C4-2B (cell line): ENCODE data around the gene FAM20C.

Experiments
- ZFX ChIP-seq: fragments of 450-650 bp; IDR thresholded peaks from 2 replicates; pipeline ENCODE4 v1.6.1; 2017
- TF ChIP-seq, protein P1 (sequence below): fragments of 450-650 bp; conservative IDR thresholded peaks from 2 replicates; pipeline ENCODE4 v1.5.1; 2017; ENCODE audit warnings: mild to moderate bottlenecking

DNA sequence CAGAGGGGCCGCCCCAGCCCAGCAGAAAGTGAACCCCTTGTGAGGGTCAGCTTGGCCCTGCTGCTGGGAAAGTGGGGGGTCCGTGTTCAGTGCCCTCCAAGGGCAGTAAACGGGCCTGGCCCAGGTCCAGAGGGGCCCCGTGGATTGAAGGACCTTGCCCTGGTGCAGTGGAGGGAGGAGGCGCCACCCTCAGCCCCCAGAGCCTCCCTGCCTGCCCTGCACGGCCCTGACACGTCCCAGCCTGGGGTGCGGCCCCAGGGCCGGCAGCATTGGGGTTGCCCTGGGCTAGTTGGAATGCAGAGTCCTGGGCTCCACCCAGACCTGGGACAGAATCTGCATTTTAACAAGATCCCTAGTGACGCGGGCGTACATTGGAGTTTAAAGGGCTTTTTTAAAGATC, 54.8 kb downstream of the FAM20C start:
- TF ChIP-seq, protein P1, sequence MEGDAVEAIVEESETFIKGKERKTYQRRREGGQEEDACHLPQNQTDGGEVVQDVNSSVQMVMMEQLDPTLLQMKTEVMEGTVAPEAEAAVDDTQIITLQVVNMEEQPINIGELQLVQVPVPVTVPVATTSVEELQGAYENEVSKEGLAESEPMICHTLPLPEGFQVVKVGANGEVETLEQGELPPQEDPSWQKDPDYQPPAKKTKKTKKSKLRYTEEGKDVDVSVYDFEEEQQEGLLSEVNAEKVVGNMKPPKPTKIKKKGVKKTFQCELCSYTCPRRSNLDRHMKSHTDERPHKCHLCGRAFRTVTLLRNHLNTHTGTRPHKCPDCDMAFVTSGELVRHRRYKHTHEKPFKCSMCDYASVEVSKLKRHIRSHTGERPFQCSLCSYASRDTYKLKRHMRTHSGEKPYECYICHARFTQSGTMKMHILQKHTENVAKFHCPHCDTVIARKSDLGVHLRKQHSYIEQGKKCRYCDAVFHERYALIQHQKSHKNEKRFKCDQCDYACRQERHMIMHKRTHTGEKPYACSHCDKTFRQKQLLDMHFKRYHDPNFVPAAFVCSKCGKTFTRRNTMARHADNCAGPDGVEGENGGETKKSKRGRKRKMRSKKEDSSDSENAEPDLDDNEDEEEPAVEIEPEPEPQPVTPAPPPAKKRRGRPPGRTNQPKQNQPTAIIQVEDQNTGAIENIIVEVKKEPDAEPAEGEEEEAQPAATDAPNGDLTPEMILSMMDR, result no peak
- no peak for TF ChIP-seq ZFX
